ENCODE results near the gene FHIT.

GRCh38 chr3:60594025-60594424, 657.2 kb downstream of the FHIT start:
- TF ChIP-seq POLR2AphosphoS5 (IDR thresholded peaks at IDR 0.05) = no peak
- TF ChIP-seq, protein P1, sequence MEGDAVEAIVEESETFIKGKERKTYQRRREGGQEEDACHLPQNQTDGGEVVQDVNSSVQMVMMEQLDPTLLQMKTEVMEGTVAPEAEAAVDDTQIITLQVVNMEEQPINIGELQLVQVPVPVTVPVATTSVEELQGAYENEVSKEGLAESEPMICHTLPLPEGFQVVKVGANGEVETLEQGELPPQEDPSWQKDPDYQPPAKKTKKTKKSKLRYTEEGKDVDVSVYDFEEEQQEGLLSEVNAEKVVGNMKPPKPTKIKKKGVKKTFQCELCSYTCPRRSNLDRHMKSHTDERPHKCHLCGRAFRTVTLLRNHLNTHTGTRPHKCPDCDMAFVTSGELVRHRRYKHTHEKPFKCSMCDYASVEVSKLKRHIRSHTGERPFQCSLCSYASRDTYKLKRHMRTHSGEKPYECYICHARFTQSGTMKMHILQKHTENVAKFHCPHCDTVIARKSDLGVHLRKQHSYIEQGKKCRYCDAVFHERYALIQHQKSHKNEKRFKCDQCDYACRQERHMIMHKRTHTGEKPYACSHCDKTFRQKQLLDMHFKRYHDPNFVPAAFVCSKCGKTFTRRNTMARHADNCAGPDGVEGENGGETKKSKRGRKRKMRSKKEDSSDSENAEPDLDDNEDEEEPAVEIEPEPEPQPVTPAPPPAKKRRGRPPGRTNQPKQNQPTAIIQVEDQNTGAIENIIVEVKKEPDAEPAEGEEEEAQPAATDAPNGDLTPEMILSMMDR (IDR thresholded peaks at IDR 0.05) = no peak

Data from suprapubic skin (tissue), 3 donors.